C4-2B (cell line): ENCODE data around the gene GCLC.
"Not testable (repeated sequence)": the region's sequence is repeated elsewhere in the genome, so short reads cannot be mapped to it uniquely, and the experiment has no call there.

Experiments
- H3K27ac ChIP-seq: fragments of 450-650 bp; 2 replicates; pipeline ENCODE4 v1.5.1; 2017
- ZFX ChIP-seq: fragments of 450-650 bp; IDR thresholded peaks from 2 replicates; pipeline ENCODE4 v1.6.1; 2017
- TF ChIP-seq, protein P1 (sequence below): fragments of 450-650 bp; conservative IDR thresholded peaks from 2 replicates; pipeline ENCODE4 v1.5.1; 2017; ENCODE audit warnings: mild to moderate bottlenecking

Gene GCLC

DNA sequence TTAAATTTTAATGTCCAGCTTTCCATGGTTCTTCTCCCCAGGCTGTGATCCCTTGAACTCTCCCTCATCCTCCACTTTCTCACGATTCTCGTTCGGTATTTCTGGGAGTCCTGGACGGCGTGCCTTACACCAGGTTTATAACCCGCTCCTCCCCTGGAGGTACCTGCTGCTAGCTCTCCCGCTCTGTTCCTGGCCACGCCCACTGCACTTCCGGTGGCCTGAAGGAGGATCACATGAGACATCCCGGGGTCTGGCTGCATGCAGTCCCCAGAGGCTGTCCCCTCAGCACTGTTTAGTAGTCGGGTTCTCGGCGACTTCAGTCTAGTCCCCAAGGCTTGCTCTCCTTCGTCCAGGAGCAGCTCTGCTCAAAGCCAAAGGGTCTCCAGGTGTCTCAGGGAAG is 28.4 kb upstream of the GCLC start:
- TF ChIP-seq, protein P1, sequence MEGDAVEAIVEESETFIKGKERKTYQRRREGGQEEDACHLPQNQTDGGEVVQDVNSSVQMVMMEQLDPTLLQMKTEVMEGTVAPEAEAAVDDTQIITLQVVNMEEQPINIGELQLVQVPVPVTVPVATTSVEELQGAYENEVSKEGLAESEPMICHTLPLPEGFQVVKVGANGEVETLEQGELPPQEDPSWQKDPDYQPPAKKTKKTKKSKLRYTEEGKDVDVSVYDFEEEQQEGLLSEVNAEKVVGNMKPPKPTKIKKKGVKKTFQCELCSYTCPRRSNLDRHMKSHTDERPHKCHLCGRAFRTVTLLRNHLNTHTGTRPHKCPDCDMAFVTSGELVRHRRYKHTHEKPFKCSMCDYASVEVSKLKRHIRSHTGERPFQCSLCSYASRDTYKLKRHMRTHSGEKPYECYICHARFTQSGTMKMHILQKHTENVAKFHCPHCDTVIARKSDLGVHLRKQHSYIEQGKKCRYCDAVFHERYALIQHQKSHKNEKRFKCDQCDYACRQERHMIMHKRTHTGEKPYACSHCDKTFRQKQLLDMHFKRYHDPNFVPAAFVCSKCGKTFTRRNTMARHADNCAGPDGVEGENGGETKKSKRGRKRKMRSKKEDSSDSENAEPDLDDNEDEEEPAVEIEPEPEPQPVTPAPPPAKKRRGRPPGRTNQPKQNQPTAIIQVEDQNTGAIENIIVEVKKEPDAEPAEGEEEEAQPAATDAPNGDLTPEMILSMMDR: no peak
- no peak for TF ChIP-seq ZFX

DNA sequence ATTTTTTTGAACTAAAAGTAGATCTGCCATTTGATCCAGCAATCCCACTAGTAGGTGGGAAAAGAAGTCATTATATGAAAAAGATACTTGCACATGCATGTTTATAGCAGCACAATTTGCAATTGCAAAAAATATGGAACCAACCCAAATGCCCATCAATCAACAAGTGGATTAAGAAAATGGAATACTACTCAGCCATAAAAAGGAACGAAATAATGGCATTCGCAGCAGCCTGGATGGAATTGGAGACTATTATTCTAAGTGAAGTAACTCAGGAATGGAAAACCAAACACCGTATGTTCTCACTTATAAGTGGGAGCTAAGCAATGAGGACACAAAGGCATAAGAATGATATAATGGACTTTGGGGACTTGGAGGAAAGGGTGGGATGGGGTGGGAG is 27.5 kb upstream of the GCLC start:
- not testable (repeated sequence) for H3K27ac ChIP-seq

More for the DNA sequence above, 28.4 kb upstream of the GCLC start:
- no peak overlapping the region for H3K27ac ChIP-seq

DNA sequence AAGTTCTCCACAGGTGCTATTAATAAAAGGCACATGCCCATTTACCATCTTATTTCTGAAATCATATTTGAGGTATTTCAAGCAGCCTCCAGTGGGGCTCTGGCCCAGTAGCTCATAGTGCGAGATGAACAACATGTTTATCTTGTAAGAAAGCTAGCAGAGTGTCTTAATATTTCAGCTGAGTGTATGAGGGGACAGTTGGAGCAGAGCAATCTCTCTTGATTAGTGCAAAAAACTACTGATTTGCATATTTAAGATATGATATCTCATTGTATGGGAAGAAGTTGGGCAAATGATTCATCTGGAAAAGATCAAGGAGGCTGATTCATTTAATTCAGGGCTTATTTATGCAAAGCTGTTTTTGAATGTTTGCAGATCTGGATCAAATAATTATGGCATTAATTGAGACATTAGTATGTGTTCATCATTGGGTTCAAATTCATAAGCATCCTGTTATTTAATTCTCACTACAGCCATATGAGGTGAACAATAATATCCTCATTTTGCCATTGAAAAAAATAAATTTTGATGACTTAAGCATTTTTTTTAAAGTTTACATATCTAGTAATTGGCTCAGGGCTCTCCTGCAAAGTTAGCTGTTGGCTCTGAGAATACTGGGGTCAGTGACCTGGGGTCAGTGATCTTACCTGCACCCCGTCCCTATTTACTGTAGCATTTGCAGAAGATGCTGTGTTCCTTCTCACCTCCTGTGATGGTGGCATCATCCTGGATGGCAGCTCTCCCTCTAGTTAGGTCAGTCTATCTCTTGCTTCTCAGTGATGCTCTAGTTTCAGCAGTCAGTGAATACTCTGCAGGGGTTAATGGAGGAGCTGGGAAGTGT is 24.1 kb upstream of the GCLC start:
- TF ChIP-seq ZFX: no peak
- TF ChIP-seq, protein P1: no peak
- no peak overlapping the region for H3K27ac ChIP-seq

DNA sequence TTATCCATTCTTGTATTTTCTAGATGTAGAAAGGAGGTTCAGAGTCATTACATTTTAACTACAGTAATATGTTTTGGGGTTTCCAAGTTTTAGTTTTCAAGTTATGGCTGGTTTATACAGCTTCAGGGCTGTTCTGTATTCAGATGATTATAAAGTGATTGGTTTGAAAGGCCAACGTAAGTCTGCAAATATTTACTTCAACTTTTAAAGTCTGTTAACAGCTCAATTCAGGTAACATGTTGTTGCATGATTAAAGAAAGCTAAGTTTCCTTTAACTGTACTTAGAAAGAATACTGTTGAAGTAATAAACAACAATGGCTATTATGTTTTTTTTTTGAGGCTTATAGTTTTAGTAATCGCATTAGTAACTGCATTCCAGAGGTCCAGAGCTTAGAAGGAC is 22.8 kb upstream of the GCLC start:
- TF ChIP-seq ZFX: no peak
- TF ChIP-seq, protein P1: no peak
- H3K27ac ChIP-seq: no peak overlapping the region

DNA sequence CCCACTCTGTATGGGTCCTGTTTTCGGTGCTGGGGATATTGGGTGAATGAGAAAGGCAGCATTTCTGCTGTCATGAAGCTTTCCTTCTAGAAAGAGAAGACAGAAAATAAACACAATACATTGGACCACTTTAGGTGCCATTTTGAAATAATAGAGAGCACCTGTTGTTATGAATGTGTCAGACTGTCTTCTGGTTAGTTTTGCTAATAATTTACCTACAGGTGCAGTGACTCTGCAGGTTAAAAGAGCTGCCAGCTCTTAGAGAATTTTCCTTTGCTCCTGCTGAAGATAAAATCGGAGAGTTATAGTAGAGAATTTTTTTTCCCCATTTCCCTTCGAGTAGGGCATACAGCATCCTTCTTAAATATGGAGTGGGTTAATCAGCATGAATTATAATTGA is 21.9 kb upstream of the GCLC start:
- TF ChIP-seq, protein P1: no peak
- no peak for TF ChIP-seq ZFX
- no peak overlapping the region for H3K27ac ChIP-seq

DNA sequence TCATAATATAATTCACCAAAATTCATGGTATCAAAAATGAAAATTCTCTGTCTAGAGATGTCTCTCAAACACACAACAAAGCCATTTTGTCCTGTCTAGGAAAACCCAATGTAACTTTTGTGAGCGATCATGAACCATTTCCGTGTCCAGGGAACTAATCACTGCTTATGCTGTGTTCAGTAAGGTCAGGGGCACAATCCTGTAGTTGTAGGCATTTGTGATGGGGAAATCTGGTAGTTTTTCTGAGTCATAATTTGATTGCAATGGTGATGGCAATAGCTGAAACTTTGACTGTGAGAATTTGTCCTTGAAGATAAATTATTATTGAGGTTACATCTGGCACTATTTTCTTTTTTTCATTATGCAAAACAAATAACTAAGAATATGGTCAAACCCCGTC is 21.0 kb upstream of the GCLC start:
- TF ChIP-seq, protein P1: no peak
- no peak overlapping the region for H3K27ac ChIP-seq

DNA sequence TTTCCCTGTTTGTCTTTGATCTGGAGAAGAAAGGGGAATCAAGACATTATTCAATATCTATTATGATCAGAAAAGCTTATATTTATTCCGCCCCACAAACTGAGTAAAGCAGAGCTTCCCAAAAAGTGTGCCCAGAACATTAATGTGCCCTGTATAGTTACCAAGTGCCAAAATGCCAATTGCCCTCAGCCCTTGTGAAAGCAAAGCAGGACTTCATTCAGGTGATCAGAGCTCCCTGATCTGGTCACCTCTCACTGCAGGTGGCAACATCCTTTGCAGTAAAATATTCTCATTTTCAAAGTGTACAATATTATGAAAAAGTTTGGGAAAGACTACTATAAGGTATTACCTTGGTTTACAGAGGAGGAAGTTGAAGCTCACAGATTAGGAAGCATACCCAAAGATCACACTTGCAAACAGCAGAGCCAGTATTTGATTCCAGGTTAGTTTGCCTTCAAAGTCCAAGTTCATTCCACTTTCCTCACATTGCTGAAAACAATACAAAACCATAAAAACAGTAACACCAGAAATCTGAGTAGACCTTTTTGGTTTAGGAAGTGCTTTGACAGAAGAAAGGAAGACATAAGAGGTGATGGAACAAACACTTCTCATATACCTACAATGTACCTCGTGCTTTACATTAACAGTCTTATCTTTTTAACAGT is 19.6 kb upstream of the GCLC start:
- TF ChIP-seq, protein P1: no peak
- TF ChIP-seq ZFX: no peak
- H3K27ac ChIP-seq: no peak overlapping the region
